HCT116 (cell line): ENCODE results near the gene PGS1. TPM values are rescaled to one million over a fixed set of nuclear protein-coding genes. Genes with fewer than 3 reads are reported as not detected.

Source experiments
- ATAC-seq: fragments of 200-7000 bp; cut with Tn5 transposase; 2 replicates; pipeline ENCODE4 v1.9.1; 2020; ENCODE audit warnings: mild to moderate bottlenecking, moderate library complexity
- BruUV-seq: library from RNA; stranded (reverse); fragments of 400-500 nt; replicated peaks from 2 replicates; lab custom pipeline; 2021; lab: Mats Ljungman, UMichigan
- CTCF ChIA-PET: fragments of 300-600 bp; sonication (Branson Sonifier 250); formaldehyde crosslinking; loops from one replicate; lab custom pipeline; 2021; ENCODE audit warnings: antibody characterized with exemption; lab: Charles Lee
- POLR2A ChIA-PET: fragments of 300-600, 350-600 bp; sonication (Branson Sonifier 250); formaldehyde crosslinking; loops from one replicate; lab custom pipeline; 2021; ENCODE audit warnings: antibody characterized with exemption; lab: Charles Lee
- RAD21 ChIA-PET, 2 experiments: fragments of 300-600 bp; sonication (Branson Sonifier 250); formaldehyde crosslinking; loops; one replicate each; lab custom pipeline; 2023; ENCODE audit warnings: low total read pairs in 2 of 2; ENCODE audit not compliant: uncharacterized antibody in 2 of 2, unreplicated experiment in 2 of 2, low non-redundant PET in 1 of 2; lab: Charles Lee
- DNase-seq: peaks from one replicate; pipeline ENCODE4 v3.0.0-alpha.2; 2010; ENCODE audit warnings: low read depth, low spot score
- H2AFZ ChIP-seq: fragments of 200-600 bp; shearing (Covaris generic), sonication (generic); 2 replicates; pipeline ENCODE4 v1.6.1; 2017; ENCODE audit warnings: low read depth, mixed run types, mixed read lengths, antibody characterized with exemption, low read length; ENCODE audit not compliant: poor library complexity, severe bottlenecking
- H3K27ac ChIP-seq: 2 replicates; pipeline ENCODE4 v1.5.1; 2012; ENCODE audit warnings: low read depth, low read length
- H3K27me3 ChIP-seq: fragments of 200-600 bp; sonication (generic); 2 replicates; pipeline ENCODE4 v1.6.1; 2016; ENCODE audit warnings: mixed run types, low read length, mixed read lengths; ENCODE audit not compliant: insufficient read depth
- H3K36me3 ChIP-seq, 2 experiments: fragments of 200-500 bp in 1 of 2; fragments of 200-600 bp in 1 of 2; sonication (Bioruptor generic) in 1 of 2; sonication (generic) in 1 of 2; 2 replicates each; pipeline versions ENCODE4 v1.5.1 to v1.6.1; 2014 to 2016; ENCODE audit warnings: low read length in 2 of 2, inconsistent platforms in 1 of 2, mixed read lengths in 1 of 2, mixed run types in 1 of 2; ENCODE audit not compliant: insufficient read depth in 2 of 2, control insufficient read depth in 1 of 2
- H3K4me1 ChIP-seq, 2 experiments: fragments of 200-600 bp in 1 of 2; sonication (generic) in 1 of 2; 2 replicates each; pipeline versions ENCODE4 v1.5.1 to v1.6.1; 2012 to 2017; ENCODE audit warnings: low read length in 2 of 2, inconsistent platforms in 1 of 2, mild to moderate bottlenecking in 1 of 2, mixed read lengths in 1 of 2, mixed run types in 1 of 2, moderate library complexity in 1 of 2; ENCODE audit not compliant: insufficient read depth in 2 of 2, control insufficient read depth in 1 of 2
- H3K4me2 ChIP-seq: fragments of 200-600 bp; sonication (generic); 2 replicates; pipeline ENCODE4 v1.6.1; 2017; ENCODE audit warnings: mixed run types, low read length, mixed read lengths
- H3K4me3 ChIP-seq, 2 experiments: fragments of 200-600 bp in 1 of 2; sonication (generic) in 1 of 2; replicated peaks in 1 of 2; 2 replicates each; pipeline ENCODE4 v1.5.1; 2011 to 2016; ENCODE audit warnings: low read length in 2 of 2, control low read depth in 1 of 2, low read depth in 1 of 2, mild to moderate bottlenecking in 1 of 2, mixed read lengths in 1 of 2, mixed run types in 1 of 2
- H3K79me2 ChIP-seq: fragments of 200-600 bp; sonication (generic); 2 replicates; pipeline ENCODE4 v1.6.1; 2017; ENCODE audit warnings: mild to moderate bottlenecking, mixed run types, low read length, moderate library complexity, mixed read lengths; ENCODE audit not compliant: insufficient read depth
- H3K9ac ChIP-seq: fragments of 200-600 bp; sonication (generic); 2 replicates; pipeline ENCODE4 v1.6.1; 2016; ENCODE audit warnings: low read length, mixed read lengths
- H3K9me2 ChIP-seq: fragments of 200-600 bp; sonication (generic), shearing (Covaris generic); 2 replicates; pipeline ENCODE4 v1.6.1; 2017; ENCODE audit warnings: mixed run types, mild to moderate bottlenecking, moderate library complexity; ENCODE audit not compliant: insufficient read depth
- H3K9me3 ChIP-seq, 2 experiments: fragments of 200-500 bp in 1 of 2; fragments of 200-600 bp in 1 of 2; sonication (Bioruptor generic) in 1 of 2; sonication (generic) in 1 of 2; 2 replicates each; pipeline ENCODE4 v1.6.1; 2014 to 2017; ENCODE audit warnings: low read length in 2 of 2, mixed read lengths in 2 of 2, inconsistent platforms in 1 of 2, low read depth in 1 of 2, mild to moderate bottlenecking in 1 of 2, mixed run types in 1 of 2, moderate library complexity in 1 of 2; ENCODE audit not compliant: control insufficient read depth in 1 of 2, insufficient read depth in 1 of 2
- H4K20me1 ChIP-seq: fragments of 200-600 bp; sonication (generic), shearing (Covaris generic); 2 replicates; pipeline ENCODE4 v1.6.1; 2017; ENCODE audit warnings: mixed run types, mild to moderate bottlenecking, moderate library complexity; ENCODE audit not compliant: insufficient read depth
- CBX3 ChIP-seq: IDR thresholded peaks from 2 replicates; pipeline ENCODE4 v1.6.1; 2012; ENCODE audit warnings: low read depth
- CEBPB ChIP-seq: IDR thresholded peaks from 2 replicates; pipeline ENCODE4 v1.6.1; 2012; ENCODE audit warnings: low read depth
- EGR1 ChIP-seq: IDR thresholded peaks from 2 replicates; pipeline ENCODE4 v1.6.1; 2012; ENCODE audit warnings: low read depth
- ELF1 ChIP-seq: IDR thresholded peaks from 2 replicates; pipeline ENCODE4 v1.6.1; 2012; ENCODE audit warnings: low read depth, borderline replicate concordance
- EZH2 ChIP-seq: fragments of 200-600 bp; sonication (generic); IDR thresholded peaks from 2 replicates; pipeline ENCODE4 v1.6.1; 2017; ENCODE audit warnings: antibody characterized with exemption, mixed run types
- EZH2phosphoT487 ChIP-seq: fragments of 200-600 bp; IDR thresholded peaks from 2 replicates; pipeline ENCODE4 v1.6.1; 2018; ENCODE audit warnings: antibody characterized with exemption, borderline replicate concordance
- POLR2A ChIP-seq: IDR thresholded peaks from 2 replicates; pipeline ENCODE4 v1.7.0; 2011; ENCODE audit warnings: borderline replicate concordance; ENCODE audit not compliant: insufficient read depth, insufficient read length; ENCODE audit errors: extremely low read depth
- POLR2AphosphoS5 ChIP-seq: IDR thresholded peaks from 2 replicates; pipeline ENCODE4 v1.6.1; 2011; ENCODE audit warnings: mild to moderate bottlenecking, low read depth, low read length, moderate library complexity
- RAD21 ChIP-seq: IDR thresholded peaks from 2 replicates; pipeline ENCODE4 v1.6.1; 2012; ENCODE audit warnings: low read depth, mild to moderate bottlenecking
- SIN3A ChIP-seq: IDR thresholded peaks from 2 replicates; pipeline ENCODE4 v1.6.1; 2012; ENCODE audit warnings: low read depth
- SP1 ChIP-seq: IDR thresholded peaks from 2 replicates; pipeline ENCODE4 v1.6.1; 2012; ENCODE audit warnings: low read depth
- SRF ChIP-seq: IDR thresholded peaks from 2 replicates; pipeline ENCODE4 v1.6.1; 2012; ENCODE audit warnings: low read depth
- TCF7L2 ChIP-seq: IDR thresholded peaks from 2 replicates; pipeline ENCODE4 v1.7.0; 2011; ENCODE audit warnings: borderline replicate concordance, inconsistent platforms; ENCODE audit not compliant: insufficient read depth, insufficient read length; ENCODE audit errors: extremely low read depth
- YY1 ChIP-seq: IDR thresholded peaks from 2 replicates; pipeline ENCODE4 v1.6.1; 2011; ENCODE audit warnings: low read length, low read depth, moderate library complexity, mild to moderate bottlenecking; ENCODE audit not compliant: insufficient replicate concordance; ENCODE audit errors: extremely low read depth
- ZNF274 ChIP-seq: fragments of 200-500 bp; sonication (Bioruptor generic); IDR thresholded peaks from 2 replicates; pipeline ENCODE4 v1.6.1; 2014; ENCODE audit warnings: mild to moderate bottlenecking, low read depth, low read length, inconsistent platforms
- intact Hi-C: fragments of 100-400 bp; cut with micrococcal nuclease; formaldehyde crosslinking; loops from 2 replicates; pipeline ENCODE4 v1.10.0; 2022
- total RNA-seq: library from RNA; stranded (reverse); gene quantifications from one replicate; pipeline ENCODE4 v1.2.1, GENCODE V29; 2021; ENCODE audit not compliant: unreplicated experiment
- TF ChIP-seq, protein P1 (sequence below): IDR thresholded peaks from 2 replicates; pipeline ENCODE4 v1.6.1; 2012
- TF ChIP-seq, protein P2 (sequence below): IDR thresholded peaks from 2 replicates; pipeline ENCODE4 v1.6.1; 2012
- TF ChIP-seq, protein P3 (sequence below), 3 experiments: fragments of 200-600 bp in 1 of 3; sonication (generic) in 1 of 3; IDR thresholded peaks in 2 of 3; conservative IDR thresholded peaks in 1 of 3; 2 replicates each; pipeline ENCODE4 v1.5.1; 2012 to 2017; ENCODE audit warnings: low read depth in 2 of 3, low read length in 2 of 3, antibody characterized with exemption in 1 of 3, borderline replicate concordance in 1 of 3, control low read depth in 1 of 3, mild to moderate bottlenecking in 1 of 3, mixed read lengths in 1 of 3, mixed run types in 1 of 3, moderate library complexity in 1 of 3; ENCODE audit not compliant: insufficient read depth in 1 of 3
- TF ChIP-seq, protein P4 (sequence below): IDR thresholded peaks from 2 replicates; pipeline ENCODE4 v1.6.1; 2012; ENCODE audit warnings: low read depth

PGS1 gene
- total RNA-seq, 1 experiment from 2014 or later, result 44.4 TPM

DNA sequence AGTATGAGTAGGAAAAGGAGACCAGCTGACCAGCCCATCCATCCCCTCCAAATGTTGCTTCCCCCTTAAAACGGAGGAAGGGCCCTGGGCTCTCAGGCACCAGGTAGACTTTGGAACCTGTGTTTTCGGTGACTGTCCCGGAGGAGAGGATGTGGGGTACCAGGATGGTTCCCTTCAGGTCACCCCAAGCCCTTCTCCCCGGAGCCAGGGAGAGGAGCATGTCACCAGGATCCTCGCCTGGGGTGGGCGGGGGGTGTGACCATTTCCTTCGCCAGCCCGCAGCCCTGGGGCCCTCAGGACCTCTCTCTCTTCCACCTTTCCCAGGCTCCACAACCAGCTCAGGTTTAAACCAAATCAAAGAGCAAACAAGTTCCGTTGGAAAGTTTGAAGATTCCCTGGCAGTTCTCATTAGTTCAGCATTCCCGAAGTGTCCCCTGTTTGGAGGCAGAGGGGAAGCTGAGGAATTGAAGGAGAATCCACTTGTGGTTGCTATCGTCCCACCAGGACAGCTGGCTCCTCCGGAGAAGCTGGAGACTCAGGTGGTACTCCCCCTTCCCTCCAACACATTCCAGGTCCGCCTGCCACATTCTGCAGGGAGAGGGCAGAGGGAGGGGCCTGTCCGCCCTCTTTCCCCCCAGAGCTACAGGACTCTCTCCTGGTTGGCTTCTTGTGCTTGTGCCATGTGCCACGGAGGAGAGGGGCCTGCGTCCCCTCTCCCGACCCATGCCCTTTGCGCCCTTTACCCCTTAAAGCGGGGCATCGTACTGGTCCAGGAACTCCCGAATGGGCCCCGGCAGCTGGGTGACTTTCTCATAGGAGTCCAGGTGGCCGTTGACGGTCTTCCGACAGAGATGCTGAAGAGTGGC, 20.5 kb upstream of the PGS1 start:
- Histone ChIP-seq H3K4me1 (peaks cover 26 to 77% of the 10 kb centered on the region in 2 experiments), H2AFZ (no peak overlapping the region), H3K4me2 (peak overlapping the region; percentile 98), H3K9me2 (no peaks in the 10 kb centered on the region), H3K9me3 (no peaks in the 10 kb centered on the region), H3K79me2 (peaks cover 36% of the 10 kb centered on the region), H3K36me3 (peaks cover 15 to 22% of the 10 kb centered on the region in 2 experiments), H3K9ac (0 out of 2 replicates have a peak overlapping the region, but pooled peaks have one; percentile 8), H3K4me3 (no peak overlapping the region; a peak in 1 of 4 replicates), H3K27me3 (no peaks in the 10 kb centered on the region), H4K20me1 (peaks cover 3% of the 10 kb centered on the region; the same call in 1 of the 2 replicates), H3K27ac (peak overlapping the region; percentile 35; the same call in 1 of the 2 replicates)
- ChIA-PET CTCF (no interaction called here), POLR2A (interaction anchor here (1.0 to 3.4 kb wide), 3 partner anchors 15 to 42 kb away, joined by 3 to 21 read pairs (median 3); no protein-coding TSS in a partner anchor), RAD21 (no interaction called here)
- BruUV-seq, result no TSS peak
- TF ChIP-seq EGR1 (no peak), EZH2 (no peak), EZH2phosphoT487 (no peak), POLR2A (no peak), ELF1 (no peak), POLR2AphosphoS5 (no peak), YY1 (no peak), SIN3A (no peak), CEBPB (no peak), TCF7L2 (no peak), SRF (no peak), SP1 (no peak), RAD21 (no peak), ZNF274 (no peak), CBX3 (no peak)
- TF ChIP-seq, protein P1, sequence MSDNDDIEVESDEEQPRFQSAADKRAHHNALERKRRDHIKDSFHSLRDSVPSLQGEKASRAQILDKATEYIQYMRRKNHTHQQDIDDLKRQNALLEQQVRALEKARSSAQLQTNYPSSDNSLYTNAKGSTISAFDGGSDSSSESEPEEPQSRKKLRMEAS, result no peak
- TF ChIP-seq, protein P2, sequence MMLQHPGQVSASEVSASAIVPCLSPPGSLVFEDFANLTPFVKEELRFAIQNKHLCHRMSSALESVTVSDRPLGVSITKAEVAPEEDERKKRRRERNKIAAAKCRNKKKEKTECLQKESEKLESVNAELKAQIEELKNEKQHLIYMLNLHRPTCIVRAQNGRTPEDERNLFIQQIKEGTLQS, result no peak
- TF ChIP-seq, protein P3, sequence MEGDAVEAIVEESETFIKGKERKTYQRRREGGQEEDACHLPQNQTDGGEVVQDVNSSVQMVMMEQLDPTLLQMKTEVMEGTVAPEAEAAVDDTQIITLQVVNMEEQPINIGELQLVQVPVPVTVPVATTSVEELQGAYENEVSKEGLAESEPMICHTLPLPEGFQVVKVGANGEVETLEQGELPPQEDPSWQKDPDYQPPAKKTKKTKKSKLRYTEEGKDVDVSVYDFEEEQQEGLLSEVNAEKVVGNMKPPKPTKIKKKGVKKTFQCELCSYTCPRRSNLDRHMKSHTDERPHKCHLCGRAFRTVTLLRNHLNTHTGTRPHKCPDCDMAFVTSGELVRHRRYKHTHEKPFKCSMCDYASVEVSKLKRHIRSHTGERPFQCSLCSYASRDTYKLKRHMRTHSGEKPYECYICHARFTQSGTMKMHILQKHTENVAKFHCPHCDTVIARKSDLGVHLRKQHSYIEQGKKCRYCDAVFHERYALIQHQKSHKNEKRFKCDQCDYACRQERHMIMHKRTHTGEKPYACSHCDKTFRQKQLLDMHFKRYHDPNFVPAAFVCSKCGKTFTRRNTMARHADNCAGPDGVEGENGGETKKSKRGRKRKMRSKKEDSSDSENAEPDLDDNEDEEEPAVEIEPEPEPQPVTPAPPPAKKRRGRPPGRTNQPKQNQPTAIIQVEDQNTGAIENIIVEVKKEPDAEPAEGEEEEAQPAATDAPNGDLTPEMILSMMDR (IDR thresholded peaks at IDR 0.05 in 2 of 3, conservative IDR thresholded peaks at IDR 0.05 in 1 of 3; ENCODE audit: borderline replicate concordance in 1 of 3, insufficient read depth in 1 of 3, low read depth in 2 of 3, low read length in 2 of 3), result no peak
- TF ChIP-seq, protein P4, sequence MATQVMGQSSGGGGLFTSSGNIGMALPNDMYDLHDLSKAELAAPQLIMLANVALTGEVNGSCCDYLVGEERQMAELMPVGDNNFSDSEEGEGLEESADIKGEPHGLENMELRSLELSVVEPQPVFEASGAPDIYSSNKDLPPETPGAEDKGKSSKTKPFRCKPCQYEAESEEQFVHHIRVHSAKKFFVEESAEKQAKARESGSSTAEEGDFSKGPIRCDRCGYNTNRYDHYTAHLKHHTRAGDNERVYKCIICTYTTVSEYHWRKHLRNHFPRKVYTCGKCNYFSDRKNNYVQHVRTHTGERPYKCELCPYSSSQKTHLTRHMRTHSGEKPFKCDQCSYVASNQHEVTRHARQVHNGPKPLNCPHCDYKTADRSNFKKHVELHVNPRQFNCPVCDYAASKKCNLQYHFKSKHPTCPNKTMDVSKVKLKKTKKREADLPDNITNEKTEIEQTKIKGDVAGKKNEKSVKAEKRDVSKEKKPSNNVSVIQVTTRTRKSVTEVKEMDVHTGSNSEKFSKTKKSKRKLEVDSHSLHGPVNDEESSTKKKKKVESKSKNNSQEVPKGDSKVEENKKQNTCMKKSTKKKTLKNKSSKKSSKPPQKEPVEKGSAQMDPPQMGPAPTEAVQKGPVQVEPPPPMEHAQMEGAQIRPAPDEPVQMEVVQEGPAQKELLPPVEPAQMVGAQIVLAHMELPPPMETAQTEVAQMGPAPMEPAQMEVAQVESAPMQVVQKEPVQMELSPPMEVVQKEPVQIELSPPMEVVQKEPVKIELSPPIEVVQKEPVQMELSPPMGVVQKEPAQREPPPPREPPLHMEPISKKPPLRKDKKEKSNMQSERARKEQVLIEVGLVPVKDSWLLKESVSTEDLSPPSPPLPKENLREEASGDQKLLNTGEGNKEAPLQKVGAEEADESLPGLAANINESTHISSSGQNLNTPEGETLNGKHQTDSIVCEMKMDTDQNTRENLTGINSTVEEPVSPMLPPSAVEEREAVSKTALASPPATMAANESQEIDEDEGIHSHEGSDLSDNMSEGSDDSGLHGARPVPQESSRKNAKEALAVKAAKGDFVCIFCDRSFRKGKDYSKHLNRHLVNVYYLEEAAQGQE, result no peak
- ATAC-seq (no peak), DNase-seq (no peak)
- intact Hi-C loops, result no loop called here
